NCI-H82 treated with DMSO at 0.1 percent for 48 hours (cell line): ENCODE results near the gene POU6F2.

Experiments used
- DNase-seq: peaks from one replicate; lab custom pipeline; 2025; ENCODE audit not compliant: unreplicated experiment; lab: John Stamatoyannopoulos, UW

POU6F2 gene

DNA sequence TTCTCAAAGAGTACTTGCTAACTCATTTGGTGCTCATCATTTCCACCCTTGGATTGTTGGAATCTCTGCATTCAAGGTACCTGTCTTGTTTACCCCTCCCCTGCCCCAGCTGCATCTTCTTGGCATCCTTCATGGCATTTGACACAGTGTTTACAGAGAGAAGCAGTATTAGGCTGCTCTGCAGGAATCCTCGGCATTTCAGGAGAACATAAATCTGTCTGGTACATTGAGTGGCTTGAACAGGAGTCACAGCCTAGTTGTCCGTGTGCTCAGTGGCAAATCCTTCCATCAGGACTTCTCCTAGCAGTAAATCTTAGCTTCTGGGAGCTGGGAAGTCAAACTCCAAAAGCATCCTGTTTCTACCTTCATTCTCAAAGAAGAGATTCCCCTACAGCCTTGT lies 451.7 kb downstream of the POU6F2 start:
- no peak for DNase-seq

DNA sequence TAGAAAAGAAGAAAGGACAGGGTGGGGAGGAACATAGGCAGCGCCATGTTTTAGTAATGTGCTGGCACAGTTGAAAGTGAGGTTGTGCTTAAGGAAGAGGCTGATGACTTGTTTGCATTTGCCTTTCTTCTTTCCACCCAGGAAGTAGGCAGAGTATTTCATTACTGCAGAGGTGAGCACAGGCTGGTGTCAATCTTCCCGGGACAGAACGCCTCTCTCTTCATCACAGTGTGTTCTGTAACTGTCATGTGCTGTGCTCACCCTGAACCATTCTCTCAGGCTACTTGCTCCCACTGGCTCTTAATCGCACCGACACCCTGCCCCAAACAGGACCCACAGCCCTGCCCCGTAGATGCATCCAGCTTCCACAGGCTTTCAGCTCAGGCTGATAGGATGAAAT lies 452.7 kb downstream of the POU6F2 start:
- no peak for DNase-seq

DNA sequence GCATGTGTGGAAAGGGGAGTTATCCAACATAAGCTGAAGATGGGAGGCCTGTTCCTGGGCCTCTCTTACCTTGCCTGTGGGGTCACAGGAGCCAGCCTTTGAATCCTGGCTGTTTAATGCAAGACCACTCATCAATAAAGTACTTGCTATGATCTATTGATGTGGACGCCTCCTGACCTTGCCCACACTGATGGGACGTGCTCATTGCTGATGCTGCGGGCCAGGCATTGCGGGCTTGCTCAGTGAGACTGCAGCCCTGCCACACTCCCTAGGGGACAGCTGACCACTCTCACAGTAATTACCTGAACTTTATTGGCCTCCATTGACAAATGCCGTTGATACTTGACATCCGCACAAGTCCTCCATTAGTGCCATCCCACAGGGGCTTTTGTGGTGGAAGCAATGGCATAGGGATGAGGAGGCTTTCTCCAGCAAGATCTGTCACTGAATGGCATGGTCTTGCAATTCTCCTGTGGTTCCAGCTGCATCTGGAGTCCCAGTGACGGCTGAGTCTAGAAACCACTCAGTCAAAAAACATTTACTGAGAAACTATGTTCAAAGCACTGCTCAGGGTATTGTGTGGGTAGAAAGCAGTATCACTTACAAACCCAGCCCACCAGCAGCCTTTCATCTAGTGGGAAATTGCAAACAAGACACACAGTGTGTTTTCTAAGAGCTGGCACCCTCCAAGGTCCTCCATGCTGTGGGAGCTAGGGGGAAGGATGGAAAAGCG lies 453.4 kb downstream of the POU6F2 start:
- no peak for DNase-seq

DNA sequence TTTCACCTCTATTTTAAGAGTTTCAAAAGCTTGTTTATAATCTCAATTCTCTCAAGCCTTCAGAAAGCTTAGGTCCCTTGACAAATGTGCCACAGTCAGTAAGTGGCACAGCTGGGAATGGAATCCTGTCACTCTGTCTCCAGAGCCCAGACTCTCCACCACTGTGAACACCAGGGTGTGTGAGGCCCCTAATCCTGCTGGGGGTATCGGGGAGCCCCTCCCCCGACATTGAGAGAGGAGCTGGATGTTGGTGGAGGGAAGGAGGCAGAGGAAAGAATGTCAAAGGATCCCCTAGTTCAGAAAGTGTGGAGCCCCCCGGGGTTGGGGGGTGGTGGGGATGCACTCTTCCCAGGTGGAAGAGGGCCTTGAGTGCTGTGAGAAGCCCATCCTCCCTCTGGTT lies 454.7 kb downstream of the POU6F2 start:
- no peak for DNase-seq

DNA sequence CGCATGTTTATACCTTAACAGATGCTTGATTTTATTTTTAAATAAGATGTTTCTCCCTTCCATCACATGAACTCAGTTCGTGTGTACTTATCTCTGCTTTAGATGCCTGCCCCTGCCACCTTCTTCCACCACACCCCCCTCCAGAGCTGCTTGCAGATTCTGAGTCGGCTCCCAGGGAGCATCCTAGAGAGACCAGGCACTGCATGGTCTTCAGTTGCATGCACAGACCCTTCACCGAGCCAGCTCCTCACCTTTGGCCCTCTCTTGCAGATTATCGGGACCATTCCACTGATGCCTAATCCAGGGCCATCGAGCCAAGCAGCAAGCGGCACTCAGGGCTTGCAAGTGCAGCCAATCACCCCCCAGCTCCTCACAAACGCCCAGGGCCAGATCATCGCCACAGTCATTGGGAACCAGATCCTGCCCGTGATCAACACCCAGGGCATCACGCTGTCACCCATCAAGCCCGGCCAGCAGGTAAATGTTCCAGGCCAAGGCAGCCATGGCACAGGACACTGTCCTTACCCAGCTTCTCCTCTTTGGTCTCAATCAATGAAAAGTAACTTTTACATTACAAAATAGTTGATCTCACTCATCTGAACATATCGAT lies 455.2 kb downstream of the POU6F2 start:
- DNase-seq: no peak

DNA sequence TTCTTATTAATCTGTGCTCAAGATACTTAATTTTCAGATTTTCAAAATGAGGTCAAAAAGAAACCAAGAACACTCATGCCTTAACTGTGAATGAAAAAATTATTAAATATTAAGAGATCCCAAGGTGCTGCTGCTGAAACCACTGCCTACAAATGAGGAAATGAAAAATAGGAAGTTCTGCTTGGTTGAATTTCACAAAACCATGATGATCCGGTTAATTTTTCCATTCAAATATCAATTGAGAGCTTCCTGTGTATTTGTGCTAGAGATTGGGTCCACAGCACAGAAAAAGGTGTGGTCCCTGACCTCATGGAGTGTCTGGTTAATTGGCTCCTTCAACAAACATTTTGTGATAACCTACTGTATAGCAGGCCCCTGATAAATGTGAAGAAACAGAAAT lies 455.8 kb downstream of the POU6F2 start:
- no peak for DNase-seq

DNA sequence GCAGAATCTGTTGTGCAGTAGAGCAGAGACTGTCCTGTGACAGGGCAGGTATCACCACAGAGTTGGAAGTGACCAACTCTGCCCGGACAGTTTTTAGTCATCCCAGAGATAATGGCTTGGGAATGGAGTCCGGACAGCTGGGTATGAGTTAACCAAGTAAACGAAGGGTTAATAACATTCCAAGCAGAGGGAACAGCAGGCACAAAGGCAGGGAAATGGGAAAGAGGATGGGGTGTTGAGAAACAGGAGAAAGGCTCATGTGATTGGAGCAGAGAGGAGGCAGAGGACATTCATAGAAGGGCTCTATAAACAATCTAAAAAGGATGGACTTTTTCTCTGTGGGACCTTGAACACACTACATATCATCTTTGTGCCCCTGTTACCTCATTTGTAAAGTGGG lies 456.3 kb downstream of the POU6F2 start:
- no peak for DNase-seq

DNA sequence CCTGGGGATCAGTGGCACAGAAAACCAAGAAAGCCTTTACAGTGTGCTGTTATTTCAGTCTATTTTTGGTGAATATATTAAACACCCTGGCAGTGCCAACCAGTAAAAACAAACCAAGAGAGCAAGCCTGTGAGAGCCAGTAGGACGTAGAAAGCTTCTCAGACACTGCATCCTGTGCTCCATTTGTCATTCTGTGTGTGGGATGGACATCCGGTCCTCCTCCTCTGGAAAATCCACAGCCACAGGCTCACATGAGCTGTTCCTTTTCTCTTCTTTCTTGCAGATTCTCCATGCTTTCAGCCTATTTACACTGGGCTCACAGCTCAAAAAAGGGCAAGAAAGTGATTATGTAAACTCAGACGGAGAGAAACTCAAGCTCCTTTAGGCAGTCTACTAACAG lies 468.8 kb downstream of the POU6F2 start:
- DNase-seq: no peak

DNA sequence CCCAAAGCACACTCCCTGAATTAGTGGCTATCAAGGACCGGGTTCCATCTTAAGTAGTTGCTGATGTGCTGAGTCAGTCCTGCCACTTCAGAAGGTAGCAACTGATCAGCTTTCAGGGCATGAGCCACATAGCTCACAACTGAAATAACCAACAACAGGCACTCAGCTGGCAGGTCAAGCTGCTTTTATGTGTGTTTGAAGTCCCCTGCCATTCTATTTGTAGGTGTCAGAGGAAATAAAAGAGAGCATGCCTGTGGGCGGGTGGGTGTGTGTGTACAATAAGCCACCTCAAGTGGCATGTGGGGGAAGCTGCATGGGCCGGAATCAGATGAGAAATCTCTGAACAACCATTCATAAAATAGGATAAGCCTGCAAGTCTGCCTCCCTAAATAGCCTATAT lies 474.2 kb downstream of the POU6F2 start:
- no peak for DNase-seq

DNA sequence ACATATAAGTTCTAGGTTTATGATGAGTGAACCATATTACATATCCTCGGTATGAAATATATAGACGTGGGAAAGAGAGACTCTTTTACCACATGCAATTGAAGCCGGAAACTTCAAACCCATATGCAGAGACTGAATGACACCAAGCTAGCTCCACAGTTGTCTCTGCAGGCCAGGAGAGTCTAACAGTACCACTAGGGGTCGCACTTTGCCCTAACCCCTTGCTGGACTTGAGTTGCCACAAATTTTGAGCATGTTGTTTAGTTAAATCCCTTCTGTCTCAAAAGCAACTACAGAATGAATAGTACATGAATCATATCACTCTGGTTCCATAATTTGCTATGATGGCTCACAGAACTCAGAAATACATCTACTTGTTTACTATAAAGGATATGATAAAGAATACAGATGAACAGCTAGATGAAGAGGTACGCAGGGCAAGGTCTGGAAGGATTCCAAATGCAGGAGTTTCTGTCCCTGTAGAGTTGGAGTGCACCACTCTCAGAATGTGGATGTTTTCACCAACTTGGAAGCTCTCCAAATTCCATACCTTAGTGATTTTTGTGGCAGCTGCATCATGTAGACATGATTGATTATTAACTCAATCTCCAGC lies 476.1 kb downstream of the POU6F2 start:
- peak; percentile 38 for DNase-seq

DNA sequence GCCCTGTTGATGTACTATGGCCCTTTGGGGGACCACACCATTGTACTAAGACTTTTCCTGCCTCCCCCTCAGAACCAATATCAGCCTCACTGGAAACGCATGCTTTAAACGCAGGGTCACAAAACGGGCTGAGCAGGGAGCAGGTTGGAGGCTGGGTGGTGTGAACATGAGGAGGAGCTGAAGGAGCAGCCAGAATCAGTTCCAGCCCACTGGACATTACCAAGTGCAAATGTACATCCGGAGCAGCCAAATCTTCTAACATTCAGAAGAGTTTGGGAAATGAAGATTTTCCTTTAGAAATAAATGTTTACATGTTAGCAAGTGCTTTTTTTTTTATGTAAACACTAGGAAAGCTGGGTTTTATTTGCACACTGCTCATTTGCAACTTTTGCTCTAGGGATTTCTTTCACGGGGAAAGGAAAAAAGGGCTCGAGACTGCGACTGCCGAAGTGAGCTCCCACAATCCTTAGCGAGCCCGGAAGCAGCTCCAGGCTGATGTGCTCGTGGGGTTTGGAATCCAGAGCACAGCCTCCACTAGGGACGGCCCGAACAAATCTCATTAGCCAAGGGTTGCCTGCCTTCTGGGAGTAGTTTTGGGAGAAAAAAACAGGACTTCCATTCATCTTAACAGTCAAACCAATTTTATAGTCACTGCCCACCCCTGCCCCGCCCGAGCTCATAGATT lies 480.5 kb downstream of the POU6F2 start:
- DNase-seq: no peak

DNA sequence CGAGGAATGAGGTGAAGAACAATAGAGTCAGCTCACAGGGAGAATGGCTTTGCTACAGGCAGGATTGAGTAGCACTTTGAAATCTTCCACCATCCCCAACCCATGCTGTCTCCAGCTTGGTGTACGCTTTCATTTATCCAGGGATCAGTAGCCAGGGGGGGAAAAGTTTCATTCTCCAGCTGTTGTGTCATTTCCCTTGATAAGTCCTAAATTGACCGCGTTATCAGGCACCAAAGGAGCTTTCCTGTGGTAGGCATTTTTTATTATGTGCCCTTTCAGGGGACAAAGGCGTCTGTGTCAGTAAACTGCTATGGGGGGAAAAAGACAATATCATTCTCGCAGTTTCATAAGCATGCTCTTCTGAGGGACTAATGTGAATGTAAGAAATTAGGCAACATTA lies 481.9 kb downstream of the POU6F2 start:
- no peak for DNase-seq

DNA sequence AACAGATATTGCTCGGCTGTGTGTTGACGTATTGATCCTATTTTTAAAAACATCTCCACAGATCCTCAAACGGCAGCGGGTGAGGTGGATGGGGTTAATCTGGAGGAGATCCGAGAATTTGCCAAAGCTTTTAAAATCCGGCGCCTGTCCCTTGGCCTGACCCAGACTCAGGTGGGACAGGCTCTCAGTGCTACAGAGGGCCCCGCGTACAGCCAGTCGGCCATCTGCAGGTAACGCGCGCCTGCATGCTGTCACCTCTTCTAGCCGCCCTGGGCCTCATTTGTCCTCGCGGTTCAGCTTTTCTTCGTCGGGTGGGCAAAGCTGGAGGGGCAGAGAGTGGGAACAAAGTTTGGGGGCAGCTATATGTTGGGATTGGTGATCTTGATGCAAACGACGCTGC lies 482.8 kb downstream of the POU6F2 start:
- DNase-seq: no peak

DNA sequence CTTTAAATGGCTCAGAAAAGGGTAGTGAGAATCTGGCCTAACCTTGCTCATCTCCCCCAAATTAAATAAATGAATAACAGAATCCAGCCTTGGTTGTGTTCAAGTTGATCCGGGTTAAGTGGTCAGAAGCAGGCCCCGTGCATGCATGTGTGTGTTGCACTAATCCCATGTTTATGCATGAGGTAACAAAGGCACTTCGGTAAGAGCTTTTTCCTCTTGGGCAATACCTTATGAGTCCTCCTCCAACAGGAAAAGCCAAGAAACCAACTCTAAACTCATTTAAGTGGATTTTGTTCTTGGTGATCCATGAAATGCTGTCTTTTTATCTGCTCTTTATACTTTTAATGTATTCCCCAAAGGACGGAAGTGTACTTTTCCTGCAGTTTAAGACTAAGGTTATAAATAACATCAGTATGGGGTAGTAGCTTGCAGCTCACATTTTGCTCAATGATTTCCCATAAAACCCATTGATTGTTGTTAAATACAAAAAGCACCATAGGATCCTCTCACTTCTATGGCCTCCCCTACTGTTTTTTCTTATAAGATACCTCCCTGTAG lies 483.6 kb downstream of the POU6F2 start:
- no peak for DNase-seq

DNA sequence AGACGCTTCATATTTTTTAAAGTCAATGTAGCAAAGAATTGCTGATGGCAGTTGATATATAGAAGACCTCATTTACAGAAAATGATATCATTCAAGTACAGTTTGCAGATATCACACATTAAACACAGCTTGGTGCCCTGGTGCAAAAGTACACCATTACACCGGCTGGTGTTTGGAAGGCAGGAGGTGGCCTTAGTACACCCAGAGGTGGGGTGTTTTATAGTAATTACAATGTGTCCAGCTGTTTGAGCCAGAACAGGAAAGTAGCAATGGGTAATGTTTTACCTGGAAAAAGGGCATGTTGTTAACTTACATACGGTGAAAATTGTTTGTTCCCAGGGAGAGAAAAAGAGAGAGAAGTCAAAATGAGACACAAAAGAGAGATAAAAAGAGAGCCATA lies 485.5 kb downstream of the POU6F2 start:
- no peak for DNase-seq

DNA sequence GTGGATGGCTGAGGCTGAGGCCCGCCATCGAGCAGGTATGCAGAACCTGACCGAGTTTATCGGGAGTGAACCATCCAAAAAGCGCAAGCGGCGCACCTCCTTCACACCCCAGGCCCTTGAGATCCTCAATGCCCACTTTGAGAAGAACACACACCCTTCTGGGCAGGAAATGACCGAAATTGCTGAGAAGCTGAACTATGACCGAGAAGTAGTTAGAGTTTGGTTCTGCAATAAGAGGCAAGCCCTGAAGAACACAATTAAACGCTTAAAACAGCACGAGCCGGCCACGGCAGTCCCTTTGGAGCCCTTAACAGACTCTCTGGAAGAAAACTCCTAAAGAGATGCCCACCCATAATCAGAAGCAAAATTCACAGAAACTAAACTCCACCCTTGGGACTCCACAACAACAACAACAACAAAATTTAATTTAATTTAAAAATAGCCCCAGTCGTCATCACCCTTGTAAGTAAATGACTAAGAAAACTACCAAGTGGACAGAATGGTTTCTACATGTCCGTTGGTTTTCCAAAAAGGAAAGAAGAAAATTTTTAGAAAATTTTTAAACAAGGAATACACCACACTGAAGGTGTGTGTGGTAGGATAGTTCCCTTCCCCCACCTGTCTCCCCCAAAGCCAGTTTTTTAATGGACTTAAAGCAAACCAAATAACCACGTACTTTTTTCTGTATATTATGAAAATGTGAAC lies 486.8 kb downstream of the POU6F2 start:
- DNase-seq: no peak

DNA sequence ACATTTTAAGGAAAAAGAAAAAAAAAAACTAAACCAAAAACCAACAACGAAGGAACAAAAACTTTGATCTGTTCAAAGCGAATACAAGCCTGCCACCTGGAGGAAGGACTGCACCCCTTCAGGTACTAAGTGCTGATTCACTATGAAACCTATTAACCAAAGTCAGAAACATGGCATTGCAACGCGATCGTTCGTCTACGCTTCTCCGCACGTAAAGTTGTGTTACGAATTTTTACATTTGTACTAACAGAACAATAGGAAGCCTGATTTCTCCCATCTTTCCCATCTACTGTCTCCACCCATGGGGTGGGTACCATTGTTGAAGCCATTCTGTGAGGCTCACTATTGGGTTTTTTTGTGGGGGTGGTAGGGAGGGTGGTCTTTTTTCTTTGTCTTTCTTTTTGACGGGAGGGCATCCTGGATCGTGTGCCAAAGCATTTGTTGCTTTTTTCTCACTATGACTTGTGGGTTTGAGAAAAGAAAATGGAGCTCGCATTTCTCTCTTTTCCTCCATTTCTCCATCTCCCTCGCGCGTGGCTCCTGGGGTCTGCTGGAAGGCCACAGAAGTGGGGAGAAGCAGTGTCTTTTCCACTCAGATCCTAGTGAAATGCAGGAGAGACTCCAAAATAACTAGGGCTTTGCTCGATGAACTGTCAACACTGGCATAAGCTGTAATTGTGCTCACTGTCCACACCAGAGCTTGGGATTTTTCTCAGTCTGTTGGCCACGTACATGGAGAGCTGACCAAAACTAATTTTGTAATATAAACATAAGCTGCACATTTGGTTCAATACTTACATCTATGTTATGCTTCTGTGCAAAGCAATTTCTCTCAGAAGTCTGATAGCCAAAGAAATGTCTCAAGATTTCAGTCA lies 487.6 kb downstream of the POU6F2 start:
- DNase-seq: peak; percentile 54

DNA sequence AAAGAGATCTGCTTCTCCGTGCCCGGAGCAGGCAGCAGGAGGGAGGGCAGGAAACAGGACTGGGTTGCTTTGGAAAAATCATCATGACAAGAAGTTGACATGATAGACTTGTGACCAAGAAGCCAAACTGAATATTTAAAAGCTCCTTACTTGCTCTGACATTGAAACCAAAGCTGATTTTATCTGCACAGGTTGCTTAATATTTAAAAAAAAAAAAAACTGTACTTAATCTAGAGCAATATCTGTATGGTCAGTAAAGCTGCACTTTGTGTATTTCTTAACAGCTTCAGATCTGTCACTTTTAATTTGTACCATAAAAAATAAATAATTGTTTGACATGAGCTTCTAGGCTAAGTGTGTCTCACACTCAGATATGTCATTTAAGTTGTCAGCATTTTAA lies 490.6 kb downstream of the POU6F2 start:
- no peak for DNase-seq

DNA sequence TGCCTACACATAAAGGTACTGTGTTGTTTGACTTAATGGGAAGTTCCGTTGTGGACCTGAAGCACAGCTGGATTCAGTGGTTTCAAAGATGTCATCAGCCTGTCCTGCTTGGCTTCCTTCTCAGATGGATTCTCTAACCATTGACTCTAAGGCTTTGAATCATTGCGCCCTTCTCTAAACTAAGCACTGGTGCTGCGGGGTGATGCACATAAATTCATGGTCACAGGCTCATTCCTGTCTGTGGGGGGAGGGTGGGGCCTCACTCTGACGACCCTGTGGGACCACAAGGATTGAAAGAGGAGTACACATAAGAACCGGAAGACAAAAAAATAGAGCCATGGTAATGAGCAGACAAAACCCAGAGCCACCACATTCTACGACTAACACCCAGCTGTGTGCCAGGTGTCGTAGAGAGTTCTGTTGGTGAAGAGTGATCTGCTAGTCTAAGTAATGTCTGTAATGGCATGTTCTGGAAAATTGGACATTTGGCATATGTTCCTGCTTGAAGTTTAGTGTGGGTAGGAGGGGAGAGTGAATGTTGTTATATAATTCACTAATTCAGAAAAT lies 491.2 kb downstream of the POU6F2 start:
- DNase-seq: no peak

DNA sequence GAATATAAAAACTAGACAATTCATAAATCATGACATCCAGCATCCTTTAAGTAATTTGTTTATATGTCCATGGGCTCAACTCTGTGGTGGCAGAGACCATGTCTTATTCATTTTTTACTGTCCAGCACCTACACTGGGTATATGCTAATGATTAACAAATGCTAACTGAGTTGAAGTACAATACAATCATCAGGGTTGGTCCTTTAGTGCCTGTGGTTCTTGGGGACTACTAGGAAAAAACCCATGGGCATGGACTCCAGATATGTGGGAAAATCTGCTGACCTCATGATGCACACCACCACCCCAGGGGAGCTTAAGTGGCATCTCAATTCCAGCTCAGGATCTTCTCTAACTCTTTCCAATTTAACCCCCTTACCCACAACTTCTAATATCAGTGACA lies 503.2 kb downstream of the POU6F2 start:
- no peak for DNase-seq
